ENCODE data around the gene MRNIP.

Gene MRNIP

GRCh38 chr5:179812997-179813607 is 45.5 kb downstream of the MRNIP start:
- TF ChIP-seq CTCF (IDR thresholded peaks at IDR 0.05) (no peak), ZFX (IDR thresholded peaks at IDR 0.05; ENCODE audit: borderline replicate concordance) (no peak)

GRCh38 chr5:179812135-179812825 is 46.3 kb downstream of the MRNIP start:
- no peak overlapping the region for H3K27ac ChIP-seq
- no peak for TF ChIP-seq CTCF (IDR thresholded peaks at IDR 0.05)
- TF ChIP-seq ZFX (IDR thresholded peaks at IDR 0.05; ENCODE audit: borderline replicate concordance): no peak

More at GRCh38 chr5:179812997-179813607, 45.5 kb downstream of the MRNIP start:
- no peak overlapping the region for H3K27ac ChIP-seq

- no peak for TF ChIP-seq CTCF (IDR thresholded peaks at IDR 0.05)
- no peak for TF ChIP-seq ZFX (IDR thresholded peaks at IDR 0.05; ENCODE audit: borderline replicate concordance)
- peak within 1 kb of the TSS; percentile 90 for H3K27ac ChIP-seq
These were observed 52.2 kb downstream of the MRNIP start, which contains the start of gene MGAT4B for GRCh38 chr5:179806250-179807048. Gene MGAT4B, minus strand, starts transcription at chr5:179806866. Its CDS starts 283 bp downstream, at chr5:179806583.

GRCh38 chr5:179805529-179806249 is 52.9 kb downstream of the MRNIP start:
- peak overlapping the region; percentile 90 for H3K27ac ChIP-seq
- TF ChIP-seq ZFX (IDR thresholded peaks at IDR 0.05; ENCODE audit: borderline replicate concordance) (no peak), CTCF (IDR thresholded peaks at IDR 0.05) (no peak)

GRCh38 chr5:179805070-179805528 is 53.5 kb downstream of the MRNIP start:
- no peak for TF ChIP-seq ZFX (IDR thresholded peaks at IDR 0.05; ENCODE audit: borderline replicate concordance)
- no peak for TF ChIP-seq CTCF (IDR thresholded peaks at IDR 0.05)
- H3K27ac ChIP-seq: peak overlapping the region; percentile 90

- H3K27ac ChIP-seq: peak overlapping the region; percentile 90
- TF ChIP-seq CTCF (IDR thresholded peaks at IDR 0.05) (no peak), ZFX (IDR thresholded peaks at IDR 0.05; ENCODE audit: borderline replicate concordance) (no peak)
These were observed 54.1 kb downstream of the MRNIP start for GRCh38 chr5:179804555-179804947.
